ENCODE measurements around the gene CTAGE9. TPM values are rescaled to one million over a fixed set of nuclear protein-coding genes. Genes with fewer than 3 reads are reported as not detected.
"Not testable (repeated sequence)": the region's sequence is repeated elsewhere in the genome, so short reads cannot be mapped to it uniquely, and the experiment has no call there.

Gene CTAGE9
- total RNA-seq, 1 experiment from 2014 or later = not detected

- no peak overlapping the region for H3K4me3 ChIP-seq
- H3K36me3 ChIP-seq = no peaks in the 10 kb centered on the region
- H3K27me3 ChIP-seq = no peaks in the 10 kb centered on the region
- no peak for DNase-seq
- H3K9me3 ChIP-seq = no peaks in the 10 kb centered on the region
Measured at GRCh38 chr6:131736003-131736596, 25.3 kb upstream of the CTAGE9 start.

GRCh38 chr6:131733376-131734016 is 22.7 kb upstream of the CTAGE9 start:
- Histone ChIP-seq H3K27me3 (no peaks in the 10 kb centered on the region), H3K4me3 (no peak overlapping the region; the same call in 1 of the 2 replicates)

GRCh38 chr6:131731224-131731623 is 20.4 kb upstream of the CTAGE9 start:
- H3K27me3 ChIP-seq = no peaks in the 10 kb centered on the region
- no peaks in the 10 kb centered on the region for H3K36me3 ChIP-seq
- no peak for DNase-seq

More at GRCh38 chr6:131733376-131734016, 22.7 kb upstream of the CTAGE9 start:
- peak; percentile 36 for DNase-seq
- Histone ChIP-seq H3K9me3 (no peaks in the 10 kb centered on the region), H3K36me3 (no peaks in the 10 kb centered on the region)

GRCh38 chr6:131730264-131730663 is 19.4 kb upstream of the CTAGE9 start:
- no peak overlapping the region for H3K4me3 ChIP-seq
- no peaks in the 10 kb centered on the region for H3K36me3 ChIP-seq

More at GRCh38 chr6:131731224-131731623, 20.4 kb upstream of the CTAGE9 start:
- no peak overlapping the region for H3K4me3 ChIP-seq
- no peaks in the 10 kb centered on the region for H3K9me3 ChIP-seq

GRCh38 chr6:131729550-131729949 is 18.7 kb upstream of the CTAGE9 start:
- Histone ChIP-seq H3K9me3 (no peaks in the 10 kb centered on the region), H3K27me3 (no peaks in the 10 kb centered on the region), H3K4me3 (no peak overlapping the region), H3K36me3 (no peaks in the 10 kb centered on the region)
- no peak for DNase-seq

More at GRCh38 chr6:131730264-131730663, 19.4 kb upstream of the CTAGE9 start:
- no peak for DNase-seq
- no peaks in the 10 kb centered on the region for H3K9me3 ChIP-seq
- no peaks in the 10 kb centered on the region for H3K27me3 ChIP-seq

GRCh38 chr6:131728296-131728939 is 17.6 kb upstream of the CTAGE9 start:
- Histone ChIP-seq H3K27me3 (no peaks in the 10 kb centered on the region), H3K36me3 (no peaks in the 10 kb centered on the region), H3K9me3 (no peaks in the 10 kb centered on the region), H3K4me3 (no peak overlapping the region)
- no peak for DNase-seq

- Histone ChIP-seq H3K9me3 (no peaks in the 10 kb centered on the region), H3K36me3 (no peaks in the 10 kb centered on the region), H3K4me3 (no peak overlapping the region), H3K27me3 (no peaks in the 10 kb centered on the region)
- DNase-seq = no peak
Measured at GRCh38 chr6:131727868-131728267, 17.1 kb upstream of the CTAGE9 start.

- no peak for DNase-seq
- no peak overlapping the region for H3K4me3 ChIP-seq
Measured at GRCh38 chr6:131727467-131727866, 16.6 kb upstream of the CTAGE9 start.

GRCh38 chr6:131724114-131724513 is 13.3 kb upstream of the CTAGE9 start:
- Histone ChIP-seq H3K9me3 (no peaks in the 10 kb centered on the region), H3K4me3 (no peak overlapping the region), H3K36me3 (no peaks in the 10 kb centered on the region), H3K27me3 (no peaks in the 10 kb centered on the region)
- DNase-seq = no peak

More at GRCh38 chr6:131727467-131727866, 16.6 kb upstream of the CTAGE9 start:
- no peaks in the 10 kb centered on the region for H3K27me3 ChIP-seq
- no peaks in the 10 kb centered on the region for H3K36me3 ChIP-seq
- H3K9me3 ChIP-seq = no peaks in the 10 kb centered on the region

- DNase-seq = no peak
- no peak overlapping the region for H3K4me3 ChIP-seq
- no peaks in the 10 kb centered on the region for H3K9me3 ChIP-seq
- no peaks in the 10 kb centered on the region for H3K36me3 ChIP-seq
- no peaks in the 10 kb centered on the region for H3K27me3 ChIP-seq
Measured at GRCh38 chr6:131721161-131721560, 10.3 kb upstream of the CTAGE9 start.

- no peaks in the 10 kb centered on the region for H3K9me3 ChIP-seq
- no peaks in the 10 kb centered on the region for H3K27me3 ChIP-seq
- H3K4me3 ChIP-seq = no peak overlapping the region
- H3K36me3 ChIP-seq = no peaks in the 10 kb centered on the region
- no peak for DNase-seq
Measured at GRCh38 chr6:131717836-131718542, 7.2 kb upstream of the CTAGE9 start.

GRCh38 chr6:131715567-131715966 is 4.8 kb upstream of the CTAGE9 start:
- H3K36me3 ChIP-seq, H3K9me3 ChIP-seq, H3K27me3 ChIP-seq, H3K4me3 ChIP-seq, DNase-seq: not testable (repeated sequence)

- not testable (repeated sequence) for H3K27me3 ChIP-seq, H3K4me3 ChIP-seq, H3K9me3 ChIP-seq, H3K36me3 ChIP-seq, DNase-seq
Measured at GRCh38 chr6:131703905-131704304, 6.9 kb downstream of the CTAGE9 start.

- H3K9me3 ChIP-seq, DNase-seq, H3K4me3 ChIP-seq, H3K36me3 ChIP-seq, H3K27me3 ChIP-seq: not testable (repeated sequence)
Measured at GRCh38 chr6:131700851-131701250, 10.0 kb downstream of the CTAGE9 start.

GRCh38 chr6:131696956-131697355 is 13.9 kb downstream of the CTAGE9 start:
- H3K36me3 ChIP-seq = no peaks in the 10 kb centered on the region
- no peaks in the 10 kb centered on the region for H3K27me3 ChIP-seq
- DNase-seq = no peak
- H3K9me3 ChIP-seq = no peaks in the 10 kb centered on the region
- no peak overlapping the region for H3K4me3 ChIP-seq

GRCh38 chr6:131694832-131695426 is 15.9 kb downstream of the CTAGE9 start:
- Histone ChIP-seq H3K36me3 (no peaks in the 10 kb centered on the region), H3K27me3 (no peaks in the 10 kb centered on the region), H3K9me3 (no peaks in the 10 kb centered on the region), H3K4me3 (no peak overlapping the region)
- peak; percentile 30 for DNase-seq

- no peaks in the 10 kb centered on the region for H3K36me3 ChIP-seq
- H3K4me3 ChIP-seq = no peak overlapping the region
- H3K27me3 ChIP-seq = no peaks in the 10 kb centered on the region
- no peaks in the 10 kb centered on the region for H3K9me3 ChIP-seq
- no peak for DNase-seq
Measured at GRCh38 chr6:131693384-131693783, 17.4 kb downstream of the CTAGE9 start.

All from MG63 (cell line).